ENCODE data around the gene NEUROG1. TPM values are rescaled to one million over a fixed set of nuclear protein-coding genes. Genes with fewer than 3 reads are reported as not detected.

Gene NEUROG1
- total RNA-seq, 1 donor from 2014 or later: 7.8 TPM

DNA sequence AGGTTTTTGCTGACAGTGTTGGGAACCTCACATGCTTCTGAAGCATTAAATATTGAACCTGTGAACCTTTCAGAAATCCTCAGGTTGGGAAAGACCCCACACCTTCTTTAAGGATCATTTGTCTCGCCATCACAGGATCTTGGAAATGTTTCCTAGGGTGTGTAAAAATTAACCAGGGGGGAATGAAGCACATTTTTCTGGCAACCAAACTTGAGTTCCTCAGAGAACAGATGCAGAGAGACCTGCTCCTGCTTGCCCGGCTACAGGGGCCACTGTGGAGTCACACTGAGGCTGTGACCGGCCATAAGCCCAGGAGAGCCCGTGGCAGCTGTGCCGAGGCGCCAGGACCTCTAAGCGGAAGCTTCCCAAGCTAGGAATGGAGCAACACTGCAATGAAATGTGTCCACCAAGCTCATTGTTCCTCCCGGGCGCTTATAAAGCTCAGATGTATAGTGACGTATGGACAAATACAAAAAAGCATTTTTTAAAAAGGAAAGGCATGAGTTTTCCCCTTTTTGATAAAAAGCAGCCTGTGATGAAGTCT lies 35.4 kb upstream of the NEUROG1 start:
- TF ChIP-seq, protein P1, sequence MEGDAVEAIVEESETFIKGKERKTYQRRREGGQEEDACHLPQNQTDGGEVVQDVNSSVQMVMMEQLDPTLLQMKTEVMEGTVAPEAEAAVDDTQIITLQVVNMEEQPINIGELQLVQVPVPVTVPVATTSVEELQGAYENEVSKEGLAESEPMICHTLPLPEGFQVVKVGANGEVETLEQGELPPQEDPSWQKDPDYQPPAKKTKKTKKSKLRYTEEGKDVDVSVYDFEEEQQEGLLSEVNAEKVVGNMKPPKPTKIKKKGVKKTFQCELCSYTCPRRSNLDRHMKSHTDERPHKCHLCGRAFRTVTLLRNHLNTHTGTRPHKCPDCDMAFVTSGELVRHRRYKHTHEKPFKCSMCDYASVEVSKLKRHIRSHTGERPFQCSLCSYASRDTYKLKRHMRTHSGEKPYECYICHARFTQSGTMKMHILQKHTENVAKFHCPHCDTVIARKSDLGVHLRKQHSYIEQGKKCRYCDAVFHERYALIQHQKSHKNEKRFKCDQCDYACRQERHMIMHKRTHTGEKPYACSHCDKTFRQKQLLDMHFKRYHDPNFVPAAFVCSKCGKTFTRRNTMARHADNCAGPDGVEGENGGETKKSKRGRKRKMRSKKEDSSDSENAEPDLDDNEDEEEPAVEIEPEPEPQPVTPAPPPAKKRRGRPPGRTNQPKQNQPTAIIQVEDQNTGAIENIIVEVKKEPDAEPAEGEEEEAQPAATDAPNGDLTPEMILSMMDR (conservative IDR thresholded peaks at IDR 0.05): no peak
- no peak for DNase-seq (ENCODE audit: low read depth, low spot score)
- H3K27ac Mint-ChIP-seq (ENCODE audit: unreplicated experiment): no peak overlapping the region
- no peaks in the 10 kb centered on the region for H3K9me3 Mint-ChIP-seq
- peaks cover 53% of the 10 kb centered on the region for H3K27me3 Mint-ChIP-seq (ENCODE audit: low read depth)
- H3K4me1 Mint-ChIP-seq: peaks cover 6% of the 10 kb centered on the region
- H3K4me3 Mint-ChIP-seq: no peak overlapping the region
- no peaks in the 10 kb centered on the region for H3K36me3 Mint-ChIP-seq (ENCODE audit: low read depth)

- peaks cover 53% of the 10 kb centered on the region for H3K27me3 Mint-ChIP-seq (ENCODE audit: low read depth)
- peaks cover 6% of the 10 kb centered on the region for H3K4me1 Mint-ChIP-seq
- TF ChIP-seq, protein P1 (conservative IDR thresholded peaks at IDR 0.05): no peak
- H3K27ac Mint-ChIP-seq (ENCODE audit: unreplicated experiment): no peak overlapping the region
- H3K4me3 Mint-ChIP-seq: no peak overlapping the region
- no peaks in the 10 kb centered on the region for H3K9me3 Mint-ChIP-seq
- no peaks in the 10 kb centered on the region for H3K36me3 Mint-ChIP-seq (ENCODE audit: low read depth)
- DNase-seq (ENCODE audit: low read depth, low spot score): no peak
These were observed 34.6 kb upstream of the NEUROG1 start for GRCh38 chr5:135570453-135570764.

GRCh38 chr5:135569755-135570452 lies 34.1 kb upstream of the NEUROG1 start:
- peaks cover 54% of the 10 kb centered on the region for H3K27me3 Mint-ChIP-seq (ENCODE audit: low read depth)
- H3K4me1 Mint-ChIP-seq: peaks cover 10% of the 10 kb centered on the region
- no peak overlapping the region for H3K4me3 Mint-ChIP-seq
- peak; percentile 39 for DNase-seq (ENCODE audit: low read depth, low spot score)
- H3K36me3 Mint-ChIP-seq (ENCODE audit: low read depth): no peaks in the 10 kb centered on the region
- H3K27ac Mint-ChIP-seq (ENCODE audit: unreplicated experiment): peak overlapping the region; percentile 24
- H3K9me3 Mint-ChIP-seq: no peaks in the 10 kb centered on the region
- TF ChIP-seq, protein P1 (conservative IDR thresholded peaks at IDR 0.05): peak; percentile 58

- H3K4me3 Mint-ChIP-seq: no peak overlapping the region
These were observed 33.2 kb upstream of the NEUROG1 start for GRCh38 chr5:135568923-135569360.

GRCh38 chr5:135568246-135568645 lies 32.5 kb upstream of the NEUROG1 start:
- no peaks in the 10 kb centered on the region for H3K36me3 Mint-ChIP-seq (ENCODE audit: low read depth)
- TF ChIP-seq, protein P1 (conservative IDR thresholded peaks at IDR 0.05): no peak
- H3K4me3 Mint-ChIP-seq: no peak overlapping the region
- no peaks in the 10 kb centered on the region for H3K9me3 Mint-ChIP-seq
- H3K4me1 Mint-ChIP-seq: peaks cover 10% of the 10 kb centered on the region
- peaks cover 59% of the 10 kb centered on the region for H3K27me3 Mint-ChIP-seq (ENCODE audit: low read depth)
- no peak overlapping the region for H3K27ac Mint-ChIP-seq (ENCODE audit: unreplicated experiment)
- DNase-seq (ENCODE audit: low read depth, low spot score): no peak

More at GRCh38 chr5:135568923-135569360, 33.2 kb upstream of the NEUROG1 start:
- TF ChIP-seq, protein P1 (conservative IDR thresholded peaks at IDR 0.05): no peak
- H3K27me3 Mint-ChIP-seq (ENCODE audit: low read depth): peaks cover 57% of the 10 kb centered on the region
- no peaks in the 10 kb centered on the region for H3K9me3 Mint-ChIP-seq
- H3K4me1 Mint-ChIP-seq: peaks cover 10% of the 10 kb centered on the region
- H3K36me3 Mint-ChIP-seq (ENCODE audit: low read depth): no peaks in the 10 kb centered on the region
- no peak overlapping the region for H3K27ac Mint-ChIP-seq (ENCODE audit: unreplicated experiment)
- no peak for DNase-seq (ENCODE audit: low read depth, low spot score)

Measured in neural crest cell (in vitro differentiated cells).